Measurements from ENCODE around the gene TMEM174. TPM values are rescaled to one million over a fixed set of nuclear protein-coding genes. Genes with fewer than 3 reads are reported as not detected.

TMEM174 gene
- total RNA-seq, 1 donor = not detected

DNA sequence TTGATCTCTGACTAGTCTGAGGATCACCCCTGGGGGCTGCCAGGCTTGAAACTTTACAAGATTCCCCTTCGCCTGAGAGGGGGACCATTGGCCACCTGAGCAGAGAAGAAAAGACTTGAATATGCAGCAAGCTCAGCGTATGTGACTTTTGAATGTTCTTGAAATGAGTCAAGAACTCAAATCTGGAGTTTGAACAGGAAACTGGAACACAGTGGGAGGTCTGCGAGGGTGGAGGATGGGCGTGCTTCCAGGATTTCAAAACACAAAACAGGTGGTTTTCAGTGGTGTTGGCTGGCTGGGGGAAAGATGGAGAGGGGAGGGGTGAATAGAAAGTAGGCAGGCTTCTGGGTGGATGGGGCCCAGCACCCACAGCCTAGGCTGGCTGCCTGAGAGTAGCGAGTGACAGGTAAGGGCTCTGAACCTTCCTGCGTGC, 40.6 kb downstream of the TMEM174 start:
- Histone ChIP-seq H3K4me1 (ENCODE audit: insufficient read depth, low read length) (peaks cover 13% of the 10 kb centered on the region), H3K27ac (ENCODE audit: low read depth, low read length) (no peak overlapping the region), H4K20me1 (ENCODE audit: insufficient read depth, low read length) (no peaks in the 10 kb centered on the region), H3K27me3 (ENCODE audit: insufficient read depth, low read length) (no peaks in the 10 kb centered on the region), H2AFZ (ENCODE audit: low read length) (no peak overlapping the region), H3K4me3 (ENCODE audit: insufficient read depth, low read length) (no peak overlapping the region), H3K79me2 (ENCODE audit: insufficient read depth, low read length) (no peaks in the 10 kb centered on the region), H3K9me3 (ENCODE audit: low read depth, low read length) (no peaks in the 10 kb centered on the region), H3K36me3 (ENCODE audit: insufficient read depth, low read length) (no peaks in the 10 kb centered on the region), H3K4me2 (ENCODE audit: insufficient read depth, low read length) (no peak overlapping the region)
- peak; percentile 86 for DNase-seq (ENCODE audit: insufficient read length, low spot score, missing footprints)
- TF ChIP-seq, protein P1, sequence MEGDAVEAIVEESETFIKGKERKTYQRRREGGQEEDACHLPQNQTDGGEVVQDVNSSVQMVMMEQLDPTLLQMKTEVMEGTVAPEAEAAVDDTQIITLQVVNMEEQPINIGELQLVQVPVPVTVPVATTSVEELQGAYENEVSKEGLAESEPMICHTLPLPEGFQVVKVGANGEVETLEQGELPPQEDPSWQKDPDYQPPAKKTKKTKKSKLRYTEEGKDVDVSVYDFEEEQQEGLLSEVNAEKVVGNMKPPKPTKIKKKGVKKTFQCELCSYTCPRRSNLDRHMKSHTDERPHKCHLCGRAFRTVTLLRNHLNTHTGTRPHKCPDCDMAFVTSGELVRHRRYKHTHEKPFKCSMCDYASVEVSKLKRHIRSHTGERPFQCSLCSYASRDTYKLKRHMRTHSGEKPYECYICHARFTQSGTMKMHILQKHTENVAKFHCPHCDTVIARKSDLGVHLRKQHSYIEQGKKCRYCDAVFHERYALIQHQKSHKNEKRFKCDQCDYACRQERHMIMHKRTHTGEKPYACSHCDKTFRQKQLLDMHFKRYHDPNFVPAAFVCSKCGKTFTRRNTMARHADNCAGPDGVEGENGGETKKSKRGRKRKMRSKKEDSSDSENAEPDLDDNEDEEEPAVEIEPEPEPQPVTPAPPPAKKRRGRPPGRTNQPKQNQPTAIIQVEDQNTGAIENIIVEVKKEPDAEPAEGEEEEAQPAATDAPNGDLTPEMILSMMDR (IDR thresholded peaks at IDR 0.05; ENCODE audit: extremely low read depth, low read depth, low read length) = no peak

DNA sequence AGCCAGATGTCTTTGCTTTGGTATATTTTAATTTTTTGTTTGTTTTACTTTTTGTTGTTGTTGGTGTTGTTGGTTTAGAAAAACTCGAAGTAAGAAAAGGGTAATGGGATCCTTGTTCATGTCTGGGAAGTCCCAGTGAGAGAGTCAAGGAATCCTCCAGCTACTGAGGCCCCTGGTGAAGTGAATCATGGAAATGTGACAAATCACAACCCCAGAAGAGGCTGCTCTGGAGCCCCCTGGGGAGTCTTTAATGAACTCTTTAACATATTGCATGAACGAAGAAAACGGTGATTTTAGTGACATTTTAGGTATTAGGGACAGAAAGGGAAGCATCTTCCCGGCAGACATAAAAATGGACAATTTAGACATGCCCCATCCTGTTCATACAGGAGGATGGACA, 41.3 kb downstream of the TMEM174 start:
- Histone ChIP-seq H3K79me2 (ENCODE audit: insufficient read depth, low read length) (no peaks in the 10 kb centered on the region), H3K27ac (ENCODE audit: low read depth, low read length) (no peak overlapping the region), H3K4me3 (ENCODE audit: insufficient read depth, low read length) (no peak overlapping the region), H4K20me1 (ENCODE audit: insufficient read depth, low read length) (no peaks in the 10 kb centered on the region), H3K9me3 (ENCODE audit: low read depth, low read length) (no peaks in the 10 kb centered on the region), H3K27me3 (ENCODE audit: insufficient read depth, low read length) (no peaks in the 10 kb centered on the region), H3K4me2 (ENCODE audit: insufficient read depth, low read length) (no peak overlapping the region), H3K4me1 (ENCODE audit: insufficient read depth, low read length) (peaks cover 13% of the 10 kb centered on the region), H2AFZ (ENCODE audit: low read length) (no peak overlapping the region), H3K36me3 (ENCODE audit: insufficient read depth, low read length) (no peaks in the 10 kb centered on the region)
- DNase-seq (ENCODE audit: insufficient read length, low spot score, missing footprints) = no peak
- TF ChIP-seq, protein P1 (IDR thresholded peaks at IDR 0.05; ENCODE audit: extremely low read depth, low read depth, low read length) = no peak

DNA sequence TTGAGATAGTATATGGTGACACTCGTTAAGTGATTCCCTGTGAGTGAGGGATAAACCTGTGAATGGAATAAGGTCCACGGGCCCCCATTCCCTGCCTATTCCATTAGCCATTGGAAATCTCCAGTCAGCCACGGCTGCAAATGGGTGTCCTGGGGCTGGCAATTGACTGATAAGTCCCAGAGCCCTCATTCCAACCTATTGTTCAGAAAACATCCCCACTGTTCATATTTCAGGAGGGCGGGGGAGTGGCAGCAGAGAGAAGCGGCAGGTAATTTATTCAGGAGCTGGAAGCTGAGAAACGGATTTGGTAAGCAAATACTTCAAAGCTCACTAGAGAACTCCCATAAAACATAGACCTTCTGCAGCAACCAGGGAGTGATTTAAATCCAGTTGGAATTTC, 42.0 kb downstream of the TMEM174 start:
- Histone ChIP-seq H3K9me3 (ENCODE audit: low read depth, low read length) (no peaks in the 10 kb centered on the region), H3K4me3 (ENCODE audit: insufficient read depth, low read length) (no peak overlapping the region), H3K79me2 (ENCODE audit: insufficient read depth, low read length) (no peaks in the 10 kb centered on the region), H3K27me3 (ENCODE audit: insufficient read depth, low read length) (no peaks in the 10 kb centered on the region), H4K20me1 (ENCODE audit: insufficient read depth, low read length) (no peaks in the 10 kb centered on the region), H2AFZ (ENCODE audit: low read length) (no peak overlapping the region), H3K4me2 (ENCODE audit: insufficient read depth, low read length) (peak overlapping the region; percentile 90), H3K36me3 (ENCODE audit: insufficient read depth, low read length) (no peaks in the 10 kb centered on the region), H3K4me1 (ENCODE audit: insufficient read depth, low read length) (peaks cover 13% of the 10 kb centered on the region), H3K27ac (ENCODE audit: low read depth, low read length) (no peak overlapping the region)
- no peak for DNase-seq (ENCODE audit: insufficient read length, low spot score, missing footprints)
- TF ChIP-seq, protein P1 (IDR thresholded peaks at IDR 0.05; ENCODE audit: extremely low read depth, low read depth, low read length) = no peak

DNA sequence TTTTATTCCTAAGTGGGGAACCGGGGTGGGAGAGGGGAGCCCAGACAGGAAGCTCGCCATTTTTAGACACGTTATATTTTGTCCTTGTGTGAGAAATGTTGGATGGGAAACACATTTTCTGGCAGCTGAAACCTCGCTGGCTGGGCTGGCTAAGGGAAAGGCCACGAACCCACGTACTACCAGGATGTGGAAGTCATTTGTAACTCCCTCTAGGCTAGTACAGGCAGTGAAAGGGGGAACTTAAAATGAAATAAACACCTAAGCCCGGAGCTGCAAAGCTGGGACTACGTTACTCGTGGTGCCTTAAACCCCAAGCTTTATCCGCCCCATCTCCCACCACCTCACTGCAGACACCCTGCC, 42.5 kb downstream of the TMEM174 start:
- no peaks in the 10 kb centered on the region for H3K27me3 ChIP-seq (ENCODE audit: insufficient read depth, low read length)
- H3K9me3 ChIP-seq (ENCODE audit: low read depth, low read length) = no peaks in the 10 kb centered on the region
- H4K20me1 ChIP-seq (ENCODE audit: insufficient read depth, low read length) = no peaks in the 10 kb centered on the region
- TF ChIP-seq, protein P1 (IDR thresholded peaks at IDR 0.05; ENCODE audit: extremely low read depth, low read depth, low read length) = no peak
- no peaks in the 10 kb centered on the region for H3K79me2 ChIP-seq (ENCODE audit: insufficient read depth, low read length)
- no peak for DNase-seq (ENCODE audit: insufficient read length, low spot score, missing footprints)
- H3K27ac ChIP-seq (ENCODE audit: low read depth, low read length) = peak overlapping the region; percentile 8
- peak overlapping the region; percentile 98 for H2AFZ ChIP-seq (ENCODE audit: low read length)
- H3K4me3 ChIP-seq (ENCODE audit: insufficient read depth, low read length) = peak overlapping the region; percentile 64
- H3K4me1 ChIP-seq (ENCODE audit: insufficient read depth, low read length) = peaks cover 13% of the 10 kb centered on the region
- H3K4me2 ChIP-seq (ENCODE audit: insufficient read depth, low read length) = peak overlapping the region; percentile 90
- no peaks in the 10 kb centered on the region for H3K36me3 ChIP-seq (ENCODE audit: insufficient read depth, low read length)
